ENCODE data around the gene KIF5C.

The KIF5C gene

DNA sequence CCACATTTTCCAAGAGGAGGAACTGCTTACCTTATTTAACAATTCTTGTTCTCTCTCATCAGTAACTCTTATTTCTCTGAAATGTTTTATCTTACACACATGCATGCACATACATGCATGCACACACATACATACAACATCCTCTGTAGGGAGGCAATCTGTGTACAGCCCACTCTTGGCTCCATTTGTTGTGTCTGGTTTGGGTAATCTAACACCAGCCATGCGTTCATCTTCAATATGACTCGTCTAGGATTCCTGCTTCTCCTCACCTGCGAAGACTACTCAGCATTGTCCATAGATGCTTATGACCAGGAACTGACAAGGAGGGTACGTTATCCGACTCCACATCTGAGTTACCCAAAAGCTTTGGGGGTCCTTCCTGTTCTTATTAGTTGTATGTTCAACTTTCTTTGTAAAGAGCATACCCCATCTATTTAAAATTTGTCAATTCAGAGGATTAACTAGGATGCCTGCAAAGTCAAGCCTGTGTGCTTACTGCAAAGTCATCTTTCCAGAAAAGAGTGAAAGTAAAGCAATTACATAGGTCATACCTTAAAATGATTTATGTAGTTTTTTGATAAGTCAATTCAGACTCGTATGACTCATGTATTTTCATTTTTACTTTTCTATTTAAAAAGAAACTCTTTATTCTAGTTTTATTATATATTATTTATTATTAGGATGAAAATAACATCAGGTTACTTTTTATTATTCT, 181.7 kb downstream of the KIF5C start:
- no peak for DNase-seq

DNA sequence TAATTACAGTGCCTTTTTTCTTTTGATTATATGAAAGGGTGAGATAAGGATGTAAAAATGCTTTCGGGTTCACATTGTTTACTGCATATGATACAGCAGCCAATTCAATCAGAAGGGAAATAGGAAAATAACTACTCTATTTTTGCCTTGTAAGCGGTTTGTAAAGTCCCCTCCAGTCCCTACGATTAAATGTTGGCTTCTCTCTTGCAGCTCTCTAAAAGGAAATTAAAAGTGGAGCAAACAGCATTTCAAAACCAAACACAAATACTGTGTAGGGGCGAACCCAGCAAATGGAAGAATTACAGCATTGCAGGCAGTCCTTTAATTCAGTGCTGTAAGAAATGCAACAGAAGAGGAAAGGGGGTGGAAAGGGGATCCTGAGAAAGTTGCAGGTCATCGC, 182.4 kb downstream of the KIF5C start:
- no peak for DNase-seq

DNA sequence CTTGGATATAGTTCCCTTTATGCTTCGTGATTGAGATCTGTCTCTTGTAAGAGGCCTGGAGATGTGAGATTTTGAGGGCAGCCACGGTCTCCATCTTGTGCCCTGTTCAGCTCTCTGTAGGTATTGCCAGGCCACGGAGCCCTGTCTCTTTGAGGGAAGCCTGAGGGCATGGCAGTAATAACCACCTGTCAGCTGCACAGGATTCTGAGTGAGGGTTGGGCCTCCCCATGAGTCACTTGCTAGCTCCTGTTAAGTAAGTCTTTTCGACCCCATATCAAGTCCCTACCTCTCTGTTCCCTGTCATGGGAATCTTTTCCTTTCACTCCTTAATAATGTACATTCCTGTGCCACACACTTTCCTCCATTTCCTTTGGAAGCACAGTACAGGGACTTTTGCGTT, 183.9 kb downstream of the KIF5C start:
- no peak for DNase-seq

DNA sequence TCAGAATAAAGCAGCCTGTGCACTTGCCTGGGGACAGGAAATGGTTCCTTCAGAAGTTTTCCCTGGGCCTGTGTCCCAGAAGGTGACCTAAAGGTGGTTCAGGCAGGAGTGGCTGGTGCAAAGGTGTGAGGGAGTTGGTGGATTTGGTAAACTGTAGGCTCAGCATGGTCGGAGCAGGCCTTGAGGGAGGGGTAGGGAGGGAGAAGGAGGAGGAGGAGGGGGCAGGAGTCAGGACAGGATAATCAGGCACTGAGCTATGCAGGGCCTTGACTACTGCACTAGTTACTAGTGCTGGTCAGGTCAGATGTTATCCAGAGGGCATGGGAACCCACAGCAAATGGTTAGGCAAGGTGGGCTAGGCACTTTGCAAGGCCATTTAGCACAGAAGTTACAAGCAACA, 184.8 kb downstream of the KIF5C start:
- no peak for DNase-seq

- DNase-seq: no peak
These were observed 186.2 kb downstream of the KIF5C start for GRCh38 chr2:149061133-149061745.

DNA sequence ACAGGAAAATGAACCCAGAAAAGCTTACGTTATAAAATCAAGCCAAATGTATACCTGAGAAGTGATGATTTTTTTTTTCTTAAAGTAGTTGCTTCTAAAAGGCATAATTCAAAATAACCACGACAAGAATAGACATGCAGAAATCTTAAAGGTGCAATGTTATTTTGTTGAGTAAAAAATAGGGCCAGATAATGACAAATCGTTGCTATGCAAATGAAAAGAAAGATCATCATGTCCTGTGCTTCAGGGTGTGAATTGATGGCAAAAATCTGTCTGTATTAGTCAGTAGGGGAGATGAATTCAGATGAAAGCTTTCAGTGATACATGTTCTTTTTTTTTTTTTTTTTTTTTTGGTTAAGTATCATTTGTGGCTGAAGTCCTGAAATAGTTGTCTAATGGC, 187.5 kb downstream of the KIF5C start:
- DNase-seq: no peak

- DNase-seq: no peak
These were observed 188.2 kb downstream of the KIF5C start for GRCh38 chr2:149063177-149063576.

- no peak for DNase-seq
These were observed 189.4 kb downstream of the KIF5C start for GRCh38 chr2:149064365-149064841.

DNA sequence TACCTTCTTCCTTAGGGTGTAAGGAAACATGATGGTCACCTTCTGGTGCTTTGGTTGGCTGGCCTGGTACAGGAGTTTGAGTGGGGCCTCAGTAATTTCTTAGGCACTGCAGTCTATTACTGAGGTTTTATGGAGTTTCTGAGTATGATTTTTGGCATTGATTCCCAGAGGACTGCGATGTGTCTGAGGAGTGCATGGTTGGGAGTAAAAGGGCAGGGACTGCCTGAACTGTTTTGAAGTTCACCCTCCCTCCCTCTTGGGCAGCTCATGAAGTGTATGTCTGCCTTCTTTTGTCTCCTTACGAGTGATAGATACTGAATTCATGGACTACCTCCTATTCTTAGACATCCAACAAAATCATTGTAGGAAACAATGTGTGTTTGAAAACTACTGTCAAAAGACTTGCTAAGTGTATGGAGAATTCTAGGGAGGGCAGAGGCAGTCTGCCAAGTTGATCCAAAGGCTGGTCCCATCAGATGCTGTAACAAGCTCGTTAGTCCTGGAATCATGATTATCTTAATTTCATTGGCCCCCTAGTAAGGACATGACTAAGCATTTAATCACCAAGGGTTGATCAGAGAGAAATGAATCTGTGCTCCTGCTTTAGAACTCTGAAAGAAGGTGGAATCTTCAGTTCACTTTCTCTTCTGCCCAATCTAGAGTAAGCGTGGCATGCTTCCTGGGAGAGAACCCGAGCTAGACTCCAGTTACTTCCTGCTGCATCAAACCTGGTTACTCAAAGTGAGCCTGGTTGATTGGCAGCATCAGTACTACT, 190.0 kb downstream of the KIF5C start:
- DNase-seq: no peak

DNA sequence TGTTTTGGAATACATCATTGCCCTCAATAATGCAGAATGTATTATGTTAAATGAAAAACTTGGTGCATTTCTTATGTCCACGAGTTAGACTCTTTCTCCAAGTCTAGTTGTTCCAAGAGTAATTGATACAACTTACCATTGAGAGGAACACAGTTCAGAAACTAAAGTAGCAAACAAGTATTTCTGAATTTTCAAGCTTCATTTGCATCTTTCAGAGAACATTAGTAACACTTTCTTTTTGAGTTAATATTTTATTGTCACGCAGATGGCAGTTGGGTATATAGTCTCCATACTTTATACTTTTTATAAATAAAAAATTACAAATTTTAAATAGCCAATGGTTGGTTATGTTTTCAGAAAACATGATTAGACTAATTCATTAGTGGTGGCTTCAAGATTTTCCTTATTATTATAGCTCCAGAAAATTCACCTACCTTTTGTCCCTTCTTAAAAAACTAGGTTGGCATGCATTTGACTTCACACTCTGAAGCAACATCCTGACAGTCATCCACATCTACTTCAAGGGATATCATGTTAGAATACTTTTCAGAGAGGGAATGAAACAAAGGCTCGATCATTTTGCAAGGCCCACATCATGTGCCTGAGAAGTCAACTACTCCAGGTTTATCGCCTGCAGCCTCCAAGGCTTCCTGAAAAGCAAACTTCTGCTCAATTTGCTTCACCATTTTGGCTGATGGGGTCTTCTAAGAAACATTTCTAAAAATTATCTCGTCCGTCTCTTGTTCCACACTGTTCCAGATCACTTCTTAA, 193.4 kb downstream of the KIF5C start:
- no peak for DNase-seq

GRCh38 chr2:149068996-149069888, 194.2 kb downstream of the KIF5C start:
- DNase-seq: no peak

DNA sequence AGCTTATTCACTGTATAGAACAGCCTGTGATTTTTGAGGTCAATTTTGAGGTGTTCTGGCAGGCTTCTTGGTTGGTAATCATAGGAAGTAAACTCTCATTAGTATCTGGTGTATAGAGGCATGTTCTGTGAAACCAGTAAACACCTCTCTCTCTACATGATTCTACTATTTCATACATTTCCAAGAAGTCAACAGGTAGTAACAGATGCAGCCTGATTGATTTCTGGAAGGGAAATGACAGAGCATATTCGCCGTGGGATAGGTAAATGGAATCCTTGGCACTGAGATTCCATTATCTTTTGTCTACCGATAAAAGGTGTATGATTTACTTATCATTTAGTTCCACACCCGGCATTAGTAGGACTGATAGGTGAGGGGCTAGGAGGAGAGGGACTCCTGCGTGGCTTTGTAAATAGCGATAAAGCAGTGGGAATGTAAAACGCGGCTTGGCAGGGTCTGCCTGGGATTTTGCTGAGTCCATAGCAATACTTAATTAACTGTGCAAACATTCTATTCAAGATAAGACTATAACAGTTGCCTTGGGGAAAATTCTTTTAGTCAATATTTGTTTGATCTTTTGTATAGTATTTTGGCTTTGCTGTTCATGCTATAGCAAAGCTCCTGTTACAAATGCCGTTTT, 195.8 kb downstream of the KIF5C start:
- no peak for DNase-seq

GRCh38 chr2:149075105-149075504, 200.1 kb downstream of the KIF5C start:
- DNase-seq: no peak

DNA sequence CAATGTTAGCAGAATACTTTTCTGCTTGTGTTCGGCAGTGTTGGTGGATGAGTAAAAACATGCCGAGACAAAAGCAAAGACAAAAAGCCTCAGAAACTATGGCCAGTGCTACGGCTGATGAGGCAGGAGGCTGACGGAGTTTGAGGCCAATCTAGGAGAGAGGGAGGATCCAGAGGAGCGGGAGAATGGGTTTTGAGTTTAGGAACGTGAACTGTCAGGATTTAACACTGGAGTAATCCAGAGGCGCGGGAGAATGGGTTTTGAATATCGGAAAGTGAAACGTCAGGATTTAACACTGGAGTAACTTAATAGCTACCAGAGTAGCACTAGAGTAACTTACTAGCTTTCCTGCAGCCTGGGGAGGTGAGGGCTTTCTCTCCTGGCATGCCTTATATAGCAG, 200.8 kb downstream of the KIF5C start:
- no peak for DNase-seq
